ENCODE results near the gene UNK. TPM values are rescaled to one million over a fixed set of nuclear protein-coding genes. Genes with fewer than 3 reads are reported as not detected.
A peak's percentile ranks its signal among the peaks of the same experiment; 100 is the strongest.

UNK gene
- total and polyA plus RNA-seq, 2 of the 13 experiments (the other 11 are each of a cell fraction or from before 2014, with no cell fraction given): 31.6 to 33.0 TPM

DNA sequence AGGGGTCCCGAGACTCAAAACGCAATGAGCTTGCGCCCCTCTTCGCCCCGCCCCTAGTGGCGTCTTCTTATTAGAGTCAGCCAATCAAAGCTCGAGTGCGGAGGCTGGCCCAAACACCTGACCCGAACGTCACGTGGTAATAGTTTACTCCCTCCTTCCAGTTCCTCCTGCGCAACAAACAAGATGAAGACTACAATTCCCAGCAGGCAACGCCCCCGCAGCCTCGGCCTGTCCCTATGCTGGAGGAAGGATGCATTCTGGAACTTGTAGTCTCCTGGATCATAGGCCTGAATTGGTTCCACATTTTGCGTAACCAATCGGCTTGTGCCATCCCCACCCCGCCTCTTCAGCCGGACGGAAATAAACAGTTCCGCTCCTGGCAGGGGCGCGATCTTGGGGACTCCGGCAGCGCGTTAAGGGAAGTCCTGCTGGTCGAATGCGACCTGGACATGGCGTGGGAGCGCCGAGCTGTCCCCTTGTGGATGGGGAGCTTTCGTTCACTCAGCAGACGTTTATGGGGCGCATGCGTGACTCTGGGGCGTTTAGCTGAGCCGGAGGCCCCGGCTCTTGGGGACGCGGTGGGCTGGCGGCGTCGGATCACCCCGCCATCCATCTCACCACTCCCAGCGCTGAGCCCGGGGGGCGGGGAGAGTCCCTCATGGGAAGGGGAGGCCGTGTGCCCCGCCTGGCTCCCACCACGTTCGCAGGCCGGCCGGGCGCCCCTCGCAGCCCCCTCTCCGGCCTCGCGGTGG lies 70.9 kb downstream of the UNK start, which contains the start of gene WBP2 (continued):
- TF ChIP-seq, protein P1, sequence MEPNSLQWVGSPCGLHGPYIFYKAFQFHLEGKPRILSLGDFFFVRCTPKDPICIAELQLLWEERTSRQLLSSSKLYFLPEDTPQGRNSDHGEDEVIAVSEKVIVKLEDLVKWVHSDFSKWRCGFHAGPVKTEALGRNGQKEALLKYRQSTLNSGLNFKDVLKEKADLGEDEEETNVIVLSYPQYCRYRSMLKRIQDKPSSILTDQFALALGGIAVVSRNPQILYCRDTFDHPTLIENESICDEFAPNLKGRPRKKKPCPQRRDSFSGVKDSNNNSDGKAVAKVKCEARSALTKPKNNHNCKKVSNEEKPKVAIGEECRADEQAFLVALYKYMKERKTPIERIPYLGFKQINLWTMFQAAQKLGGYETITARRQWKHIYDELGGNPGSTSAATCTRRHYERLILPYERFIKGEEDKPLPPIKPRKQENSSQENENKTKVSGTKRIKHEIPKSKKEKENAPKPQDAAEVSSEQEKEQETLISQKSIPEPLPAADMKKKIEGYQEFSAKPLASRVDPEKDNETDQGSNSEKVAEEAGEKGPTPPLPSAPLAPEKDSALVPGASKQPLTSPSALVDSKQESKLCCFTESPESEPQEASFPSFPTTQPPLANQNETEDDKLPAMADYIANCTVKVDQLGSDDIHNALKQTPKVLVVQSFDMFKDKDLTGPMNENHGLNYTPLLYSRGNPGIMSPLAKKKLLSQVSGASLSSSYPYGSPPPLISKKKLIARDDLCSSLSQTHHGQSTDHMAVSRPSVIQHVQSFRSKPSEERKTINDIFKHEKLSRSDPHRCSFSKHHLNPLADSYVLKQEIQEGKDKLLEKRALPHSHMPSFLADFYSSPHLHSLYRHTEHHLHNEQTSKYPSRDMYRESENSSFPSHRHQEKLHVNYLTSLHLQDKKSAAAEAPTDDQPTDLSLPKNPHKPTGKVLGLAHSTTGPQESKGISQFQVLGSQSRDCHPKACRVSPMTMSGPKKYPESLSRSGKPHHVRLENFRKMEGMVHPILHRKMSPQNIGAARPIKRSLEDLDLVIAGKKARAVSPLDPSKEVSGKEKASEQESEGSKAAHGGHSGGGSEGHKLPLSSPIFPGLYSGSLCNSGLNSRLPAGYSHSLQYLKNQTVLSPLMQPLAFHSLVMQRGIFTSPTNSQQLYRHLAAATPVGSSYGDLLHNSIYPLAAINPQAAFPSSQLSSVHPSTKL (CRISPR knock-in tag; IDR thresholded peaks at IDR 0.05): peak; percentile 63
- TF ChIP-seq SRF (IDR thresholded peaks at IDR 0.05; ENCODE audit: low read depth, low read length) (no peak), ZNF136 (CRISPR knock-in tag; IDR thresholded peaks at IDR 0.05; ENCODE audit: low read depth) (peak; percentile 46; the same call in 1 of the 2 replicates), ZNF761 (CRISPR knock-in tag; conservative IDR thresholded peaks at IDR 0.05) (peak; percentile 80; the same call in 1 of the 2 replicates), KLF12 (CRISPR knock-in tag; IDR thresholded peaks at IDR 0.05; ENCODE audit: borderline replicate concordance) (peak; percentile 30), KDM5B (CRISPR knock-in tag; IDR thresholded peaks at IDR 0.05; ENCODE audit: borderline replicate concordance) (peak; percentile 86; the same call in 1 of the 2 replicates), TBP (CRISPR knock-in tag; IDR thresholded peaks at IDR 0.05) (peak; percentile 97), ZNF530 (CRISPR knock-in tag; IDR thresholded peaks at IDR 0.05; ENCODE audit: low read depth) (no peak), DNMT1 (CRISPR knock-in tag; IDR thresholded peaks at IDR 0.05) (peak; percentile 98), NBN (conservative IDR thresholded peaks at IDR 0.05) (no peak), ZNF616 (CRISPR knock-in tag; IDR thresholded peaks at IDR 0.05; ENCODE audit: low read depth) (peak; percentile 90; the same call in 1 of the 2 replicates), TAF15 (IDR thresholded peaks at IDR 0.05; ENCODE audit: low read depth, low read length, poor library complexity, severe bottlenecking) (peak; percentile 33), POGZ (CRISPR knock-in tag; IDR thresholded peaks at IDR 0.05) (peak; percentile 65; the same call in 1 of the 2 replicates)
- TF ChIP-seq, protein P2, sequence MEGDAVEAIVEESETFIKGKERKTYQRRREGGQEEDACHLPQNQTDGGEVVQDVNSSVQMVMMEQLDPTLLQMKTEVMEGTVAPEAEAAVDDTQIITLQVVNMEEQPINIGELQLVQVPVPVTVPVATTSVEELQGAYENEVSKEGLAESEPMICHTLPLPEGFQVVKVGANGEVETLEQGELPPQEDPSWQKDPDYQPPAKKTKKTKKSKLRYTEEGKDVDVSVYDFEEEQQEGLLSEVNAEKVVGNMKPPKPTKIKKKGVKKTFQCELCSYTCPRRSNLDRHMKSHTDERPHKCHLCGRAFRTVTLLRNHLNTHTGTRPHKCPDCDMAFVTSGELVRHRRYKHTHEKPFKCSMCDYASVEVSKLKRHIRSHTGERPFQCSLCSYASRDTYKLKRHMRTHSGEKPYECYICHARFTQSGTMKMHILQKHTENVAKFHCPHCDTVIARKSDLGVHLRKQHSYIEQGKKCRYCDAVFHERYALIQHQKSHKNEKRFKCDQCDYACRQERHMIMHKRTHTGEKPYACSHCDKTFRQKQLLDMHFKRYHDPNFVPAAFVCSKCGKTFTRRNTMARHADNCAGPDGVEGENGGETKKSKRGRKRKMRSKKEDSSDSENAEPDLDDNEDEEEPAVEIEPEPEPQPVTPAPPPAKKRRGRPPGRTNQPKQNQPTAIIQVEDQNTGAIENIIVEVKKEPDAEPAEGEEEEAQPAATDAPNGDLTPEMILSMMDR (CRISPR knock-in tag; IDR thresholded peaks at IDR 0.05): no peak; the same call in 1 of the 2 replicates
- TF ChIP-seq, protein P3, sequence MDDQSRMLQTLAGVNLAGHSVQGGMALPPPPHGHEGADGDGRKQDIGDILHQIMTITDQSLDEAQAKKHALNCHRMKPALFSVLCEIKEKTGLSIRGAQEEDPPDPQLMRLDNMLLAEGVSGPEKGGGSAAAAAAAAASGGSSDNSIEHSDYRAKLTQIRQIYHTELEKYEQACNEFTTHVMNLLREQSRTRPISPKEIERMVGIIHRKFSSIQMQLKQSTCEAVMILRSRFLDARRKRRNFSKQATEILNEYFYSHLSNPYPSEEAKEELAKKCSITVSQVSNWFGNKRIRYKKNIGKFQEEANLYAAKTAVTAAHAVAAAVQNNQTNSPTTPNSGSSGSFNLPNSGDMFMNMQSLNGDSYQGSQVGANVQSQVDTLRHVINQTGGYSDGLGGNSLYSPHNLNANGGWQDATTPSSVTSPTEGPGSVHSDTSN (CRISPR knock-in tag; IDR thresholded peaks at IDR 0.05; ENCODE audit: borderline replicate concordance): no peak
- TF ChIP-seq, protein P4, sequence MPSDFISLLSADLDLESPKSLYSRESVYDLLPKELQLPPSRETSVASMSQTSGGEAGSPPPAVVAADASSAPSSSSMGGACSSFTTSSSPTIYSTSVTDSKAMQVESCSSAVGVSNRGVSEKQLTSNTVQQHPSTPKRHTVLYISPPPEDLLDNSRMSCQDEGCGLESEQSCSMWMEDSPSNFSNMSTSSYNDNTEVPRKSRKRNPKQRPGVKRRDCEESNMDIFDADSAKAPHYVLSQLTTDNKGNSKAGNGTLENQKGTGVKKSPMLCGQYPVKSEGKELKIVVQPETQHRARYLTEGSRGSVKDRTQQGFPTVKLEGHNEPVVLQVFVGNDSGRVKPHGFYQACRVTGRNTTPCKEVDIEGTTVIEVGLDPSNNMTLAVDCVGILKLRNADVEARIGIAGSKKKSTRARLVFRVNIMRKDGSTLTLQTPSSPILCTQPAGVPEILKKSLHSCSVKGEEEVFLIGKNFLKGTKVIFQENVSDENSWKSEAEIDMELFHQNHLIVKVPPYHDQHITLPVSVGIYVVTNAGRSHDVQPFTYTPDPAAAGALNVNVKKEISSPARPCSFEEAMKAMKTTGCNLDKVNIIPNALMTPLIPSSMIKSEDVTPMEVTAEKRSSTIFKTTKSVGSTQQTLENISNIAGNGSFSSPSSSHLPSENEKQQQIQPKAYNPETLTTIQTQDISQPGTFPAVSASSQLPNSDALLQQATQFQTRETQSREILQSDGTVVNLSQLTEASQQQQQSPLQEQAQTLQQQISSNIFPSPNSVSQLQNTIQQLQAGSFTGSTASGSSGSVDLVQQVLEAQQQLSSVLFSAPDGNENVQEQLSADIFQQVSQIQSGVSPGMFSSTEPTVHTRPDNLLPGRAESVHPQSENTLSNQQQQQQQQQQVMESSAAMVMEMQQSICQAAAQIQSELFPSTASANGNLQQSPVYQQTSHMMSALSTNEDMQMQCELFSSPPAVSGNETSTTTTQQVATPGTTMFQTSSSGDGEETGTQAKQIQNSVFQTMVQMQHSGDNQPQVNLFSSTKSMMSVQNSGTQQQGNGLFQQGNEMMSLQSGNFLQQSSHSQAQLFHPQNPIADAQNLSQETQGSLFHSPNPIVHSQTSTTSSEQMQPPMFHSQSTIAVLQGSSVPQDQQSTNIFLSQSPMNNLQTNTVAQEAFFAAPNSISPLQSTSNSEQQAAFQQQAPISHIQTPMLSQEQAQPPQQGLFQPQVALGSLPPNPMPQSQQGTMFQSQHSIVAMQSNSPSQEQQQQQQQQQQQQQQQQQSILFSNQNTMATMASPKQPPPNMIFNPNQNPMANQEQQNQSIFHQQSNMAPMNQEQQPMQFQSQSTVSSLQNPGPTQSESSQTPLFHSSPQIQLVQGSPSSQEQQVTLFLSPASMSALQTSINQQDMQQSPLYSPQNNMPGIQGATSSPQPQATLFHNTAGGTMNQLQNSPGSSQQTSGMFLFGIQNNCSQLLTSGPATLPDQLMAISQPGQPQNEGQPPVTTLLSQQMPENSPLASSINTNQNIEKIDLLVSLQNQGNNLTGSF (CRISPR knock-in tag; IDR thresholded peaks at IDR 0.05): no peak

All from HepG2 (cell line).